PC-9 (cell line): ENCODE measurements around the gene ITGA5. TPM values are rescaled to one million over a fixed set of nuclear protein-coding genes. Genes with fewer than 3 reads are reported as not detected.

Source experiments
- BruUV-seq: library from RNA; stranded (reverse); fragments of 400-500 nt; replicated peaks from 2 replicates; lab custom pipeline; 2021; lab: Mats Ljungman, UMichigan
- CTCF ChIA-PET: fragments of 300-600 bp; sonication (Branson Sonifier 250); formaldehyde crosslinking; loops from one replicate; lab custom pipeline; 2022; ENCODE audit warnings: antibody characterized with exemption; lab: Charles Lee
- POLR2A ChIA-PET: fragments of 300-600 bp; sonication (Branson Sonifier 250); formaldehyde crosslinking; loops from one replicate; lab custom pipeline; 2022; ENCODE audit warnings: antibody characterized with exemption; ENCODE audit not compliant: unreplicated experiment; lab: Charles Lee
- DNase-seq, 2 experiments: peaks; one replicate each; pipeline versions ENCODE4 v3.0.0 to v3.0.0-alpha.2; 2015 to 2022; ENCODE audit warnings: mixed read lengths in 1 of 2
- H2AFZ ChIP-seq: fragments of 200-600 bp; sonication (generic); 2 replicates; pipeline ENCODE4 v1.8.1; 2017; ENCODE audit warnings: antibody characterized with exemption
- H3F3A ChIP-seq: fragments of 200-600 bp; sonication (generic); 2 replicates; pipeline ENCODE4 v1.8.1; 2017; ENCODE audit warnings: antibody characterized with exemption, mild to moderate bottlenecking, low read depth; ENCODE audit not compliant: insufficient read depth
- H3K27ac ChIP-seq: fragments of 200-600 bp; sonication (generic); 2 replicates; pipeline ENCODE4 v1.6.1; 2016; ENCODE audit warnings: mixed run types
- H3K27me3 ChIP-seq: fragments of 200-600 bp; sonication (generic); 2 replicates; pipeline ENCODE4 v1.6.1; 2016; ENCODE audit warnings: low read depth, mixed run types; ENCODE audit not compliant: insufficient read depth
- H3K36me3 ChIP-seq: fragments of 200-600 bp; sonication (generic); 2 replicates; pipeline ENCODE4 v1.6.1; 2016; ENCODE audit warnings: low read depth, mixed run types
- H3K4me1 ChIP-seq: fragments of 200-600 bp; sonication (generic); replicated peaks from 2 replicates; pipeline ENCODE4 v1.6.1; 2016; ENCODE audit warnings: mixed run types; ENCODE audit not compliant: insufficient read depth
- H3K4me2 ChIP-seq: fragments of 200-600 bp; sonication (generic); 2 replicates; pipeline ENCODE4 v1.6.1; 2017; ENCODE audit warnings: mixed run types
- H3K4me3 ChIP-seq: fragments of 200-600 bp; sonication (generic); 2 replicates; pipeline ENCODE4 v1.6.1; 2016; ENCODE audit warnings: mixed run types
- H3K79me2 ChIP-seq: fragments of 200-600 bp; sonication (generic); 2 replicates; pipeline ENCODE4 v1.6.1; 2017; ENCODE audit warnings: low read depth, mixed run types
- H3K9me2 ChIP-seq: fragments of 200-600 bp; sonication (generic); 2 replicates; pipeline ENCODE4 v1.8.1; 2017; ENCODE audit warnings: mild to moderate bottlenecking; ENCODE audit not compliant: insufficient read depth
- H3K9me3 ChIP-seq: fragments of 200-600 bp; sonication (generic); 2 replicates; pipeline ENCODE4 v1.8.1; 2016; ENCODE audit warnings: low read depth; ENCODE audit not compliant: insufficient read depth
- H4K20me1 ChIP-seq: fragments of 200-600 bp; sonication (generic); 2 replicates; pipeline ENCODE4 v1.8.1; 2017; ENCODE audit not compliant: insufficient read depth
- EZH2 ChIP-seq: fragments of 200-600 bp; sonication (generic); IDR thresholded peaks from 2 replicates; pipeline ENCODE4 v1.8.0; 2017; ENCODE audit warnings: antibody characterized with exemption, low read depth
- intact Hi-C: fragments of 100-400 bp; cut with micrococcal nuclease; formaldehyde crosslinking; loops from one replicate; pipeline ENCODE4 v1.10.0; 2022; ENCODE audit not compliant: unreplicated experiment
- total RNA-seq: library from RNA; stranded (reverse); gene quantifications from 2 replicates; pipeline ENCODE4 v1.2.3, GENCODE V29; 2021
- TF ChIP-seq, protein P1 (sequence below): fragments of 200-600 bp; sonication (generic); conservative IDR thresholded peaks from 2 replicates; pipeline ENCODE4 v1.6.1; 2017; ENCODE audit warnings: mixed run types, antibody characterized with exemption, mild to moderate bottlenecking, moderate library complexity

ITGA5 gene
- total RNA-seq, 1 experiment from 2014 or later = 28.4 TPM

DNA sequence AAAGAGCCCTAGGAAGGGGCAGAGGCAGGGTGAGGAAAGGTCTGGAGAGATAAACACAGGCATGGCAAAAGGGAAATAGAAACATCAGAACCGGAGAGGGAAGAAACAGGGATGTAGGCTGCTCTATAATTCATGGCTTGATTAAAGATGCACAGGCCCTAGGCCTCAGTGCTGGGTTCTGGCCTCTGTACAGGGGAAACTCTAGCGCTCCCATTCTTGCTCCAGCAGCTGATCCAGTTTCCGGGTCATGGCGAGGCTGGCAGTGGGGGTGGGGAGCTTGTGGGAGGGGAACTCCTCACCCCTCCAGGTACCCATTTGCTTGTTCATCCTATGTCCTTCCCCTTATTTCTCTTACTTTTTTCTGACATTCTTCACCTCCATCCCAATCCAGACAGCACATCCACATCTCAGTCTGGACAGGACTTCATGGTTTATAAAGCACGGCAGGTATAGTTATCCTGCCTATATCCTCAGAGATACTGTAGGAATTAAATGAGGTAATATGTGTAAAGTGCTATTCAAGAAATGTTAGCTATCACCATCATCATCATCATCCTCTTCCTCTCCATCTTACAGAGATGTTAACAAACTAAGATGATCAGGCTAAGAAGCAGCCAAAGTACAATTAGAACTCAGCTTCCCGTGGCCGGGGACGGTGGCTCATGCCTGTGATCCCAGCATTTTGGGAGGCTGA, 46.8 kb downstream of the ITGA5 start:
- Histone ChIP-seq H3K9me3 (no peaks in the 10 kb centered on the region), H2AFZ (no peak overlapping the region), H3K4me3 (no peak overlapping the region), H3K27me3 (no peaks in the 10 kb centered on the region), H3K9me2 (no peaks in the 10 kb centered on the region), H3F3A (peaks cover 23% of the 10 kb centered on the region; the same call in 1 of the 2 replicates), H4K20me1 (no peaks in the 10 kb centered on the region), H3K36me3 (no peaks in the 10 kb centered on the region), H3K79me2 (no peaks in the 10 kb centered on the region), H3K4me1 (peaks cover 27% of the 10 kb centered on the region), H3K27ac (no peak overlapping the region), H3K4me2 (no peak overlapping the region)
- ChIA-PET CTCF (no interaction called here), POLR2A (interaction anchor here (0.5 kb wide), 1 partner anchor 52 kb away, joined by 3 read pairs; no protein-coding TSS in a partner anchor)
- no TSS peak for BruUV-seq
- TF ChIP-seq EZH2 = no peak
- TF ChIP-seq, protein P1, sequence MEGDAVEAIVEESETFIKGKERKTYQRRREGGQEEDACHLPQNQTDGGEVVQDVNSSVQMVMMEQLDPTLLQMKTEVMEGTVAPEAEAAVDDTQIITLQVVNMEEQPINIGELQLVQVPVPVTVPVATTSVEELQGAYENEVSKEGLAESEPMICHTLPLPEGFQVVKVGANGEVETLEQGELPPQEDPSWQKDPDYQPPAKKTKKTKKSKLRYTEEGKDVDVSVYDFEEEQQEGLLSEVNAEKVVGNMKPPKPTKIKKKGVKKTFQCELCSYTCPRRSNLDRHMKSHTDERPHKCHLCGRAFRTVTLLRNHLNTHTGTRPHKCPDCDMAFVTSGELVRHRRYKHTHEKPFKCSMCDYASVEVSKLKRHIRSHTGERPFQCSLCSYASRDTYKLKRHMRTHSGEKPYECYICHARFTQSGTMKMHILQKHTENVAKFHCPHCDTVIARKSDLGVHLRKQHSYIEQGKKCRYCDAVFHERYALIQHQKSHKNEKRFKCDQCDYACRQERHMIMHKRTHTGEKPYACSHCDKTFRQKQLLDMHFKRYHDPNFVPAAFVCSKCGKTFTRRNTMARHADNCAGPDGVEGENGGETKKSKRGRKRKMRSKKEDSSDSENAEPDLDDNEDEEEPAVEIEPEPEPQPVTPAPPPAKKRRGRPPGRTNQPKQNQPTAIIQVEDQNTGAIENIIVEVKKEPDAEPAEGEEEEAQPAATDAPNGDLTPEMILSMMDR = no peak
- intact Hi-C loops = no loop called here
- DNase-seq = no peak

- H3K9me2 ChIP-seq = no peaks in the 10 kb centered on the region
- no peak overlapping the region for H3K27ac ChIP-seq
- CTCF ChIA-PET = interaction anchor here (1.3 to 2.1 kb wide), 2 partner anchors 8 to 10 kb away, joined by 3 to 19 read pairs; no protein-coding TSS in a partner anchor
- BruUV-seq = no TSS peak
- POLR2A ChIA-PET = no interaction called here
- H3K4me3 ChIP-seq = no peak overlapping the region
- H4K20me1 ChIP-seq = no peaks in the 10 kb centered on the region
- DNase-seq = no peak
- TF ChIP-seq EZH2 = no peak
- TF ChIP-seq, protein P1 = no peak
- H3K4me1 ChIP-seq = peaks cover 27% of the 10 kb centered on the region
- no peaks in the 10 kb centered on the region for H3K36me3 ChIP-seq
- no peak overlapping the region for H2AFZ ChIP-seq
- no peaks in the 10 kb centered on the region for H3K27me3 ChIP-seq
- H3K79me2 ChIP-seq = no peaks in the 10 kb centered on the region
- no peaks in the 10 kb centered on the region for H3K9me3 ChIP-seq
- intact Hi-C loops = no loop called here
- no peak overlapping the region for H3K4me2 ChIP-seq
- peaks cover 23% of the 10 kb centered on the region; the same call in 1 of the 2 replicates for H3F3A ChIP-seq
These were observed 47.5 kb downstream of the ITGA5 start for GRCh38 chr12:54371328-54372112.

GRCh38 chr12:54370171-54370730, 48.8 kb downstream of the ITGA5 start:
- BruUV-seq = no TSS peak
- Histone ChIP-seq H2AFZ (no peak overlapping the region), H3K4me2 (peak overlapping the region; percentile 89), H3K27ac (no peak overlapping the region), H3K36me3 (no peaks in the 10 kb centered on the region), H3F3A (peaks cover 23% of the 10 kb centered on the region; the same call in 1 of the 2 replicates), H3K9me3 (no peaks in the 10 kb centered on the region), H3K4me3 (peak overlapping the region; percentile 57; the same call in 1 of the 2 replicates), H3K4me1 (peaks cover 26% of the 10 kb centered on the region), H3K79me2 (no peaks in the 10 kb centered on the region), H3K9me2 (no peaks in the 10 kb centered on the region), H4K20me1 (no peaks in the 10 kb centered on the region), H3K27me3 (no peaks in the 10 kb centered on the region)
- peak; percentile 56 to 83 for DNase-seq
- ChIA-PET CTCF (interaction anchor here (0.6 to 2.1 kb wide), 5 partner anchors 10 to 375 kb away, joined by 3 to 19 read pairs (median 3); no protein-coding TSS in a partner anchor), POLR2A (no interaction called here)
- intact Hi-C loops = no loop called here
- TF ChIP-seq, protein P1 = peak; percentile 87
- no peak for TF ChIP-seq EZH2
